IMR-90 (cell line): ENCODE measurements around the gene CCDC60. TPM values are rescaled to one million over a fixed set of nuclear protein-coding genes. Genes with fewer than 3 reads are reported as not detected.

Experiments used
- ATAC-seq: fragments of 200-7000 bp; cut with Tn5 transposase; 2 replicates; pipeline ENCODE4 v1.9.1; 2020; ENCODE audit warnings: low read depth, mild to moderate bottlenecking, moderate library complexity
- BruUV-seq: library from RNA; stranded (reverse); fragments of 400-500 nt; replicated peaks from 2 replicates; lab custom pipeline; 2021; lab: Mats Ljungman, UMichigan
- CTCF ChIA-PET: fragments of 300-600 bp; formaldehyde crosslinking; extraction: SDS; loops from one replicate; lab custom pipeline; 2021; ENCODE audit warnings: antibody characterized with exemption; lab: Yijun Ruan, JAX
- POLR2A ChIA-PET: fragments of 300-600 bp; sonication (Branson Sonifier 250); formaldehyde crosslinking; loops from one replicate; lab custom pipeline; 2022; ENCODE audit warnings: antibody characterized with exemption; ENCODE audit not compliant: unreplicated experiment; lab: Charles Lee
- DNase-seq: peaks from one replicate; pipeline ENCODE4 v3.0.0; 2013
- H2AFZ ChIP-seq: replicated peaks from 2 replicates; pipeline ENCODE3; 2013; ENCODE audit warnings: low read length, mild to moderate bottlenecking; ENCODE audit not compliant: poor library complexity
- H2AK5ac ChIP-seq: 2 replicates; pipeline ENCODE4 v1.6.1; 2013; ENCODE audit warnings: low read depth, low read length, inconsistent platforms
- H2AK9ac ChIP-seq: replicated peaks from 2 replicates; pipeline ENCODE3; 2013; ENCODE audit warnings: mild to moderate bottlenecking, low read depth, low read length, moderate library complexity; ENCODE audit not compliant: poor library complexity
- H2BK120ac ChIP-seq: 2 replicates; pipeline ENCODE4 v1.6.1; 2013; ENCODE audit warnings: low read depth, low read length, inconsistent platforms
- H2BK15ac ChIP-seq: 3 replicates; pipeline ENCODE4 v1.6.1; 2013; ENCODE audit warnings: low read depth, low read length, inconsistent platforms
- H2BK20ac ChIP-seq: 2 replicates; pipeline ENCODE4 v1.6.1; 2013; ENCODE audit warnings: low read depth, mild to moderate bottlenecking, inconsistent platforms, low read length, moderate library complexity
- H2BK5ac ChIP-seq: 2 replicates; pipeline ENCODE4 v1.6.1; 2013; ENCODE audit warnings: mild to moderate bottlenecking, low read depth, low read length, inconsistent platforms; ENCODE audit not compliant: poor library complexity, severe bottlenecking
- H3K14ac ChIP-seq: replicated peaks from 2 replicates; pipeline ENCODE4 v1.6.1; 2013; ENCODE audit warnings: low read depth, low read length, inconsistent platforms
- H3K18ac ChIP-seq: 2 replicates; pipeline ENCODE4 v1.6.1; 2013; ENCODE audit warnings: low read depth, low read length, control low read depth
- H3K23ac ChIP-seq: 2 replicates; pipeline ENCODE4 v1.6.1; 2013; ENCODE audit warnings: low read depth, low read length, inconsistent platforms
- H3K27ac ChIP-seq: 2 replicates; pipeline ENCODE4 v1.5.1; 2013; ENCODE audit warnings: mild to moderate bottlenecking, control low read depth, low read length; ENCODE audit not compliant: insufficient read depth
- H3K27me3 ChIP-seq: 2 replicates; pipeline ENCODE4 v1.6.1; 2013; ENCODE audit warnings: low read length; ENCODE audit not compliant: control insufficient read depth, insufficient read depth
- H3K36me3 ChIP-seq: 2 replicates; pipeline ENCODE4 v1.6.1; 2013; ENCODE audit warnings: low read length, mixed read lengths; ENCODE audit not compliant: control insufficient read depth, insufficient read depth
- H3K4ac ChIP-seq: 2 replicates; pipeline ENCODE4 v1.6.1; 2013; ENCODE audit warnings: low read depth, low read length, inconsistent platforms
- H3K4me1 ChIP-seq: 2 replicates; pipeline ENCODE4 v1.6.1; 2013; ENCODE audit warnings: low read length, mixed read lengths; ENCODE audit not compliant: control insufficient read depth, insufficient read depth
- H3K4me2 ChIP-seq: 2 replicates; pipeline ENCODE4 v1.6.1; 2013; ENCODE audit warnings: low read depth, mild to moderate bottlenecking, control low read depth, low read length, moderate library complexity
- H3K4me3 ChIP-seq: 2 replicates; pipeline ENCODE4 v1.5.1; 2013; ENCODE audit warnings: low read depth, mild to moderate bottlenecking, control low read depth, low read length, moderate library complexity; ENCODE audit not compliant: insufficient read depth
- H3K56ac ChIP-seq: 2 replicates; pipeline ENCODE4 v1.6.1; 2013; ENCODE audit warnings: low read length, inconsistent platforms; ENCODE audit not compliant: insufficient read depth; ENCODE audit errors: extremely low read depth
- H3K79me1 ChIP-seq, 2 experiments: 2 replicates each; pipeline ENCODE4 v1.6.1; 2013; ENCODE audit warnings: low read length in 2 of 2, inconsistent platforms in 1 of 2, low read depth in 1 of 2
- H3K9ac ChIP-seq: 2 replicates; pipeline ENCODE4 v1.6.1; 2013; ENCODE audit warnings: low read depth, low read length, control low read depth
- H3K9me1 ChIP-seq: 2 replicates; pipeline ENCODE4 v1.6.1; 2013; ENCODE audit warnings: low read length, inconsistent platforms; ENCODE audit not compliant: insufficient read depth
- H3K9me3 ChIP-seq: 2 replicates; pipeline ENCODE4 v1.6.1; 2013; ENCODE audit warnings: low read length; ENCODE audit not compliant: control insufficient read depth, insufficient read depth
- H4K20me1 ChIP-seq: 2 replicates; pipeline ENCODE4 v1.6.1; 2013; ENCODE audit warnings: low read length, inconsistent platforms; ENCODE audit not compliant: insufficient read depth
- H4K5ac ChIP-seq: 2 replicates; pipeline ENCODE4 v1.6.1; 2013; ENCODE audit warnings: mild to moderate bottlenecking, low read depth, low read length, control low read depth
- H4K8ac ChIP-seq, 2 experiments: 2 replicates each; pipeline ENCODE4 v1.6.1; 2013; ENCODE audit warnings: low read depth in 2 of 2, low read length in 2 of 2, control low read depth in 1 of 2, inconsistent platforms in 1 of 2
- H4K91ac ChIP-seq: 2 replicates; pipeline ENCODE4 v1.6.1; 2013; ENCODE audit warnings: low read depth, low read length, inconsistent platforms; ENCODE audit not compliant: insufficient read depth
- CEBPB ChIP-seq: IDR thresholded peaks from 2 replicates; pipeline ENCODE4 v1.6.1; 2012; ENCODE audit warnings: low read depth, low read length, improper control_type of control experiment
- FOS ChIP-seq: fragments of 150-350 bp; IDR thresholded peaks from 2 replicates; pipeline ENCODE4 v1.6.1; 2016; ENCODE audit warnings: low read depth, low read length
- MAZ ChIP-seq: IDR thresholded peaks from 2 replicates; pipeline ENCODE4 v1.6.1; 2012; ENCODE audit warnings: low read depth, mild to moderate bottlenecking, low read length, improper control_type of control experiment, moderate library complexity, borderline replicate concordance
- NFE2L2 ChIP-seq: fragments of 150-350 bp; IDR thresholded peaks from 2 replicates; pipeline ENCODE4 v1.6.1; 2016; ENCODE audit warnings: low read depth, mild to moderate bottlenecking, low read length
- POLR2A ChIP-seq: IDR thresholded peaks from 2 replicates; pipeline ENCODE4 v1.6.1; 2012; ENCODE audit warnings: mild to moderate bottlenecking, low read depth, low read length
- RAD21 ChIP-seq: IDR thresholded peaks from 2 replicates; pipeline ENCODE4 v1.6.1; 2012; ENCODE audit warnings: low read length, improper control_type of control experiment
- RCOR1 ChIP-seq: IDR thresholded peaks from 2 replicates; pipeline ENCODE4 v1.6.1; 2012; ENCODE audit warnings: mild to moderate bottlenecking, low read length, improper control_type of control experiment; ENCODE audit not compliant: insufficient replicate concordance
- RFX5 ChIP-seq: IDR thresholded peaks from 2 replicates; pipeline ENCODE4 v1.8.0; 2012; ENCODE audit warnings: low read depth, mild to moderate bottlenecking, low read length, moderate library complexity
- WGBS, 2 experiments: methylation state at CpG; one replicate each; pipeline versions ENCODE4 v1.1.5 to v1.1.7; 2013; ENCODE audit warnings: missing lambda C conversion rate in 2 of 2; ENCODE audit not compliant: insufficient read length in 1 of 2; ENCODE audit errors: extremely low coverage in 2 of 2; 5-methylcytosine and 5-hydroxymethylcytosine counted together
- dilution Hi-C: fragments of 300-500 bp; cut with HindIII; formaldehyde crosslinking; loops from one replicate; pipeline ENCODE4 v1.14.3; 2018; ENCODE audit warnings: low sequenced_read_pairs; ENCODE audit not compliant: unreplicated experiment
- in situ Hi-C: fragments of 300-500 bp; cut with MboI; formaldehyde crosslinking; loops from 3 replicates; pipeline ENCODE4 v1.14.3; 2019; ENCODE audit warnings: low sequenced_read_pairs, inconsistent platforms, mixed read lengths
- intact Hi-C: fragments of 100-400 bp; cut with micrococcal nuclease; formaldehyde crosslinking; loops from 2 replicates; pipeline ENCODE4 v1.10.0; 2022
- polyA plus RNA-seq, 3 experiments: library from polyadenylated mRNA; depleted of rRNA; stranded (reverse); fragments of >200 nt; gene quantifications; 2 replicates each; pipeline ENCODE4 v1.2.3, GENCODE V29; 2012; ENCODE audit warnings: low replicate concordance in 1 of 3
- total RNA-seq: library from RNA; depleted of rRNA; stranded (reverse); fragments of >200 nt; gene quantifications from 2 replicates; pipeline ENCODE4 v1.2.3, GENCODE V29; 2012
- TF ChIP-seq, protein P1 (sequence below): fragments of 150-350 bp; IDR thresholded peaks from 2 replicates; pipeline ENCODE4 v1.6.1; 2017; ENCODE audit warnings: mild to moderate bottlenecking, antibody characterized with exemption, low read length, low read depth

The CCDC60 gene
- total and polyA plus RNA-seq, 2 of the 4 experiments (the other 2 are of a cell fraction): not detected

GRCh38 chr12:119338593-119339363, 4.2 kb downstream of the CCDC60 start:
- no peak overlapping the region for H3K9ac ChIP-seq
- WGBS, 2 experiments: no CpG with 5 or more reads among the region's 11 CpGs
- H4K5ac ChIP-seq: no peak overlapping the region
- no peak overlapping the region for H3K4me3 ChIP-seq
- no peaks in the 10 kb centered on the region for H3K79me1 ChIP-seq
- H3K9me3 ChIP-seq: peaks cover 19% of the 10 kb centered on the region
- intact Hi-C loops: no loop called here
- no peak overlapping the region for H2AK9ac ChIP-seq
- CTCF ChIA-PET: no interaction called here
- POLR2A ChIA-PET: no interaction called here
- H3K27ac ChIP-seq: no peak overlapping the region
- no peaks in the 10 kb centered on the region for H3K27me3 ChIP-seq
- H3K4me2 ChIP-seq: no peak overlapping the region
- dilution Hi-C loops: no loop called here
- H3K9me1 ChIP-seq: no peaks in the 10 kb centered on the region
- no peak overlapping the region for H3K56ac ChIP-seq
- H4K8ac ChIP-seq: no peak overlapping the region
- H4K20me1 ChIP-seq: no peaks in the 10 kb centered on the region
- no peak overlapping the region for H2BK5ac ChIP-seq
- H3K36me3 ChIP-seq: no peaks in the 10 kb centered on the region
- no peak for DNase-seq
- no peak for ATAC-seq
- H2BK120ac ChIP-seq: no peak overlapping the region
- no peaks in the 10 kb centered on the region for H3K4me1 ChIP-seq
- in situ Hi-C loops: no loop called here
- H3K23ac ChIP-seq: no peak overlapping the region
- no peak overlapping the region for H3K4ac ChIP-seq
- no peak overlapping the region for H2BK20ac ChIP-seq
- TF ChIP-seq NFE2L2 (no peak), RAD21 (no peak), FOS (no peak), RFX5 (no peak), CEBPB (no peak), POLR2A (no peak), MAZ (no peak), RCOR1 (no peak)
- TF ChIP-seq, protein P1, sequence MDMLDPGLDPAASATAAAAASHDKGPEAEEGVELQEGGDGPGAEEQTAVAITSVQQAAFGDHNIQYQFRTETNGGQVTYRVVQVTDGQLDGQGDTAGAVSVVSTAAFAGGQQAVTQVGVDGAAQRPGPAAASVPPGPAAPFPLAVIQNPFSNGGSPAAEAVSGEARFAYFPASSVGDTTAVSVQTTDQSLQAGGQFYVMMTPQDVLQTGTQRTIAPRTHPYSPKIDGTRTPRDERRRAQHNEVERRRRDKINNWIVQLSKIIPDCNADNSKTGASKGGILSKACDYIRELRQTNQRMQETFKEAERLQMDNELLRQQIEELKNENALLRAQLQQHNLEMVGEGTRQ: no peak
- no peak overlapping the region for H2AK5ac ChIP-seq
- no TSS peak for BruUV-seq
- H2AFZ ChIP-seq: no peak overlapping the region
- no peak overlapping the region for H3K14ac ChIP-seq
- no peak overlapping the region for H3K18ac ChIP-seq
- no peak overlapping the region for H2BK15ac ChIP-seq
- H4K91ac ChIP-seq: no peak overlapping the region
